Urinary bladder (tissue), 4 donors: ENCODE data around the gene LRCH1. TPM values are rescaled to one million over a fixed set of nuclear protein-coding genes. Genes with fewer than 3 reads are reported as not detected.
A peak's percentile ranks its signal among the peaks of the same experiment; 100 is the strongest.

Source experiments
- DNase-seq: peaks from one replicate; pipeline ENCODE4 v3.0.0-alpha.2; 2015; ENCODE audit errors: extremely low spot score
- H3K27ac ChIP-seq: one replicate; pipeline ENCODE4 v1.5.1; 2013; ENCODE audit warnings: low read depth, mild to moderate bottlenecking, moderate library complexity
- H3K36me3 ChIP-seq: one replicate; pipeline ENCODE4 v1.6.1; 2013; ENCODE audit warnings: mild to moderate bottlenecking, moderate library complexity; ENCODE audit not compliant: insufficient read depth
- H3K4me1 ChIP-seq: one replicate; pipeline ENCODE4 v1.6.1; 2013; ENCODE audit warnings: mild to moderate bottlenecking, moderate library complexity; ENCODE audit not compliant: insufficient read depth
- H3K4me3 ChIP-seq: one replicate; pipeline ENCODE4 v1.5.1; 2013; ENCODE audit warnings: low read depth, low read length
- WGBS: extraction: QIAGEN DNeasy Blood & Tissue Kit; methylation state at CpG from one replicate; pipeline ENCODE4 v1.1.7; 2013; 5-methylcytosine and 5-hydroxymethylcytosine counted together
- polyA plus RNA-seq: library from polyadenylated mRNA; stranded (reverse); fragments of 200-250 nt; gene quantifications from one replicate; pipeline ENCODE4 v1.2.3, GENCODE V29; 2013
- total RNA-seq: library from RNA; depleted of rRNA; stranded (reverse); fragments of >200 nt; gene quantifications from one replicate; pipeline ENCODE4 v1.2.3, GENCODE V29; 2014
- donor health status: healthy with polysubstance abuse.
- donor health status: healthy.

LRCH1 gene
- total and polyA plus RNA-seq, 2 donors: 17.8 to 34.4 TPM

DNA sequence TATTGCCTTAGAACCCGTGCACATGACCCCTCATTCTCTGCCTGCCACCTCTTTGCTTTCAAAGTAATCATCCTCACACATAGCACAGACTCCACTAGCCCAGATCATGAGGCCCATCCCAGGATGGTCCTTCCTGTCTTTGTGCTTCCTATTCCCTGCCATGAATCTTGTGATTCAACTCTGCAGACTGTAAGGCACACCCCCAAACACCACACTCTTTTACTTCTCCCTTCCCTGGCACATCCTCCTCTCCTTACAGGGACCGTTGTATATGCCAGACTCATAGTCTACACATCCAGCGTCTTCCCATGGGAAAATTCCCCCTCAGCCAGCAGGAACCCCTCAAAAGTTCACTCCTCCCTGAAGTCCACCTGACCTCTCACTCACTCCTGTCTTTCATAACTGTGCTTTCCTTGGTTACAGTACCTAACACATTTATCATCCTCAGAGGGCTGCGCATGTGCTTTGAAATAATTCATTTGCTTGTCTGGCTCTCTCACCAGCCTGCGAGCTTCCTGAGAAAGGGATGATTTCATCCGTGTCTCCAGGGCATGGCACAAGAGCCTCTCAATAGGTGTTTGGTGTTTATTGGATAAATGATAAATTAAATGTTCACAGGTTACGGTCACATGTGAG is 26.8 kb upstream of the LRCH1 start:
- no peak for DNase-seq
- Histone ChIP-seq H3K4me1 (no peaks in the 10 kb centered on the region), H3K4me3 (no peak overlapping the region), H3K36me3 (no peaks in the 10 kb centered on the region), H3K27ac (no peak overlapping the region)
- WGBS: 75% methylated on average over 7 of the region's 7 CpGs

DNA sequence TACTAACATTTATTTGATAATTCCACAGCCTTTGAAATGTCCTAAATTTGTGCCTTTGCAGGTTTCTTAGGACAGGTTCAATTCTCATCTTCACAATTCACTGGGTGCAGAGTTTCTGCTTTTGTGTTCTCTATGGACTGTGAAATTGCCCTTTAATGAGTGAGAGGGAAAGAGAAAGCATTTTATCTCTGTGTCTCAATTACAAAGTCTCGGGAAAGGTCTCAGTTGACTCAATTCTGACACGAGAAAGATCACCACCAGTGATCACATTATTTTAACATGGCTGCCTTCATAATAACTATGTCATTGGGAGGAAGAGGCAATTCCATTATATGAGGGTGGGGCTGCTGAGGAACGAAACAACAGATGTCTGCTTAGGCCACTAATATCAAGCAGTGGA is 26.2 kb upstream of the LRCH1 start:
- Histone ChIP-seq H3K27ac (no peak overlapping the region), H3K4me3 (no peak overlapping the region), H3K4me1 (no peaks in the 10 kb centered on the region), H3K36me3 (no peaks in the 10 kb centered on the region)
- WGBS: 72% methylated on average over 3 of the region's 3 CpGs
- no peak for DNase-seq

- H3K27ac ChIP-seq: no peak overlapping the region
- 55% methylated on average over 2 of the region's 2 CpGs for WGBS
- H3K4me1 ChIP-seq: no peaks in the 10 kb centered on the region
- no peak for DNase-seq
- H3K36me3 ChIP-seq: no peaks in the 10 kb centered on the region
- H3K4me3 ChIP-seq: no peak overlapping the region
These were observed 25.7 kb upstream of the LRCH1 start for GRCh38 chr13:46527237-46527636.

DNA sequence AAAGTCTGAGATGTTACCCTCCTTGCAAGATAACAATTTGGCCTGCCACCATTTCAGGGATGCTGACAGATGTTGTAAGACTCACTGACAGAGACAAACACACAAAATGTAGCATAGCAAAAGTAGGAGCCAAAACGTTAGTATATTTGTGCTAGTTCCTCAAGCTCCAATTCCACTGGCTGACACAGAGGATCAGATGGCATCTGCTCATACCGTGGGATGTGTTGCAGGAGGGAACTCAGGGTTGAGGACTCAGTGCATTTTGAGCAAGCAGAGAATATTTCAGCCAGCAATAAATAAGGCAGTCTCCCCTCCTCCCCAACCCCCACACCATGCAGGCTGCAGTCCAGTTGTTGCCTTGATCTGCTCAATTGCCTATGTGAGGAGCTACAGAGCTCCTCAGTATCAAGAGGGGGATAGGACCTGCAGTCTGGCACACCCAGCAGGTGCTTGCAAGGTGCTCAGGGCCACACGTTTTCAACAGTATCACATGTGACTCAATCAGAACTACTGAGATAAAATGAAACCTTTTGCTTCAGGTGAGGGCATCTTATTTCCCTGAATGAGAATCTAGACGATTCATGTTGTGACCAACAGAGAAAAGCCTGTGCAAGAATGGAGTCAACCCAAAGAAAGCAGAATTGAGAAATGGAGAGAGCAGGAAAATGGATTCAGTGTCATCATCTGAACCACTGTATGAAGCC is 23.6 kb upstream of the LRCH1 start:
- no peaks in the 10 kb centered on the region for H3K4me1 ChIP-seq
- WGBS: 56% methylated on average over 4 of the region's 4 CpGs
- no peak overlapping the region for H3K4me3 ChIP-seq
- no peaks in the 10 kb centered on the region for H3K36me3 ChIP-seq
- no peak overlapping the region for H3K27ac ChIP-seq
- no peak for DNase-seq

DNA sequence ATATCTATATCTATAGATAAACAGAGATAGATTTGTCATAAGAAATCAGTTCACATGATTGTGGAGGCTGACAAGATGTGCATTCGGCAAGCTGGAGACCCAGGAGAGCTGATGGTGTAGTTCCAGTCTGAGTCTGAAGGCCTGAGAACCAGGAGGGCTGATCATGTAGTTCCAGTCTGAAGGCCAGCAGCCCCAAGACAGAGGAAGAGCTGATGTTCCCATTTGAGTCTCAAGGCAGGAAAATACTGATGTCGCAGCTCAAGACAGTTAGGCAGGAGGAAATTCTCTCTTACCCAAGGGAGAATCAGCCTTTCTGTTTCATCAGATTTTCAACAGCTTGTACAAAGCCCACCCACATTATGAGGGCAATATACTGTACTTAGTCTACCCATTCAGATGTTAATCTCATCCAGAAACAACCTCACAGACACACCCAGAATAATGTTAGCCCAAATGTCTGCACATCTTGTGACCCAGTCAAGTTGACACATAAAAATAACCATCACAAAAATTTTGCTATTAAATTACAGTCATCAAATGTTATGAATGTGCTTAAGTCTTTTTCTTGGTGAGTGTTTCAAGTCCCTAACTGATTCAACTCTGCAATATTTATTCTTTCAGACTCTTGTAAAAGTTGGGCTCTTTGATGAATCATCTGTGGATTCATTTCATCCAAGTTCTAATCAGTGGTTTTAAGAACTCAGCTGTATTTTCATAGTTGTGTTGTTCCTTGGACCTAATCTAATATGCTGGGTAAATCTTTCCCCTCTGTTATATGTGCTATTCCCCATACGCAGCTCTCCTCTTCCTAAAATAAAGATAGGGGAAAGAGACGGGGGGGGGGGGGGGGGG is 22.7 kb upstream of the LRCH1 start:
- Histone ChIP-seq H3K4me3 (no peak overlapping the region), H3K36me3 (no peaks in the 10 kb centered on the region), H3K4me1 (no peaks in the 10 kb centered on the region), H3K27ac (no peak overlapping the region)
- 34% methylated on average over 3 of the region's 4 CpGs for WGBS
- DNase-seq: no peak

DNA sequence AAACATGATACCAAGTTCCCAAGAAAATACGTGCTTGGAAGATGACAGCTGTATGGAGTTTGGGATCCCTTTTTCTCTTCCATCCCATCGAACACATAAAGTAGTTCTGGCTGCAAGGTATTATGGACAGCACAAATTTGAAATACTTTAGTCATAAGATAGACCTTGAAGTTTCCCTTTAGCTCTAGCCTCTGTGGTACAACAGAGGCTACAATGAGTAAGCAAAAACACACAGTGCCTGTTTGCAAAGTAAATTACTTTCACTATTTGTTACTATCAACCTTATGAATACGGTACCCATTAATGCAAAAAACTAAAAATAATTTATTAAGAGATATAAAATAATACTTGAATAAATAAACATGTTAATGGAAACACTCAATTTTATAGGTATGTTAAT is 21.0 kb upstream of the LRCH1 start:
- DNase-seq: no peak
- Histone ChIP-seq H3K27ac (peak overlapping the region; percentile 19), H3K4me3 (no peak overlapping the region), H3K36me3 (no peaks in the 10 kb centered on the region), H3K4me1 (no peaks in the 10 kb centered on the region)
- WGBS: 72% methylated on average over 3 of the region's 3 CpGs

GRCh38 chr13:46535002-46535401 is 18.0 kb upstream of the LRCH1 start:
- no peak overlapping the region for H3K27ac ChIP-seq
- no peak overlapping the region for H3K4me3 ChIP-seq
- H3K4me1 ChIP-seq: no peaks in the 10 kb centered on the region
- no peaks in the 10 kb centered on the region for H3K36me3 ChIP-seq
- no peak for DNase-seq
- 97% methylated on average over 4 of the region's 4 CpGs for WGBS

- H3K27ac ChIP-seq: no peak overlapping the region
- WGBS: 93% methylated on average over 1 of the region's 1 CpG
- H3K4me3 ChIP-seq: no peak overlapping the region
- DNase-seq: no peak
- H3K36me3 ChIP-seq: no peaks in the 10 kb centered on the region
- H3K4me1 ChIP-seq: no peaks in the 10 kb centered on the region
These were observed 17.1 kb upstream of the LRCH1 start for GRCh38 chr13:46535825-46536224.

GRCh38 chr13:46536341-46536740 is 16.6 kb upstream of the LRCH1 start:
- Histone ChIP-seq H3K4me3 (no peak overlapping the region), H3K4me1 (no peaks in the 10 kb centered on the region), H3K27ac (no peak overlapping the region), H3K36me3 (no peaks in the 10 kb centered on the region)
- no peak for DNase-seq
- 90% methylated on average over 2 of the region's 2 CpGs for WGBS

DNA sequence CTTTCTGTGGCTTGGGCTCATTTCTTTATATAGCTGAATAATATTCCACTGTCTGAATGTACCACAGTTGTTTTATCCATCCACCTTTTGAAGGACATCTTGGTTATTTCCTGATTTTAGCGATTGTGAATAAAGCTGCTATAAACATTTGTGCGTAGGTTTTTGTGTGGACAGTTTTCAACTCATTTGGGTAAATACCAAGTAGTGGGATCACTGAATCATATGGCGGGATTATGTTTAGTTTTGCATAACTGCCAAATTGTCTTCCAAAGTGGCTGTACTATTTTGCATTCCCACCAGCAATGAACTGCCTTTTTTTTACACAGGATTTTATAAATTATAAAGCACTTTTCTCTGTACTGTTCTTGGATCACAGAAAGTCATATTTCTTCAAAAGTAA is 13.7 kb upstream of the LRCH1 start:
- DNase-seq: no peak
- Histone ChIP-seq H3K4me1 (no peaks in the 10 kb centered on the region), H3K27ac (no peak overlapping the region), H3K36me3 (no peaks in the 10 kb centered on the region), H3K4me3 (no peak overlapping the region)
- 70% methylated on average over 3 of the region's 3 CpGs for WGBS

- WGBS: 96% methylated on average over 4 of the region's 4 CpGs
These were observed 11.8 kb upstream of the LRCH1 start for GRCh38 chr13:46541210-46541609.

GRCh38 chr13:46542833-46543232 is 10.1 kb upstream of the LRCH1 start:
- Histone ChIP-seq H3K27ac (no peak overlapping the region), H3K36me3 (no peaks in the 10 kb centered on the region), H3K4me3 (no peak overlapping the region), H3K4me1 (no peaks in the 10 kb centered on the region)
- no peak for DNase-seq
- 94% methylated on average over 4 of the region's 4 CpGs for WGBS

More at GRCh38 chr13:46541210-46541609, 11.8 kb upstream of the LRCH1 start:
- Histone ChIP-seq H3K4me3 (no peak overlapping the region), H3K27ac (no peak overlapping the region), H3K4me1 (no peaks in the 10 kb centered on the region), H3K36me3 (no peaks in the 10 kb centered on the region)
- no peak for DNase-seq

DNA sequence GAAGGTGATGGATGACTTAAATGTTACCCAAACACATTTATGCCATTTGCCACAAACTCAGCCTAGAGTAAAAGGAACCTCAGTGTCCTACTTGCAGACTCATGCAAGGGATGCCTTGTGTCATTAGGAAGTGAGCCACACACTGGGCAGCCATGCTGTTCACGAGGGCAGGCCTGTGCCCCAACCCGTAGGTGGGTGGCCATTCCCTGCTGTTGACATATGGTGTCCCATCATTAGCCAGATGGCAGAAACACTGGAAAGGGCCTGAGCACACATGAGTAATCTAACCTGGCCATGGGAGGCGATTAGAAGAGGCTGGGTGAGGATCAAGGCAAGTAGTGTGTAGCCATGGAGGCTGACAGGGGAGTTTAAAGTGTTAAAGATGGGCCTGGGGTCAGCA is 9.7 kb upstream of the LRCH1 start:
- H3K4me3 ChIP-seq: no peak overlapping the region
- no peaks in the 10 kb centered on the region for H3K4me1 ChIP-seq
- H3K36me3 ChIP-seq: no peaks in the 10 kb centered on the region
- H3K27ac ChIP-seq: no peak overlapping the region
- 92% methylated on average over 3 of the region's 3 CpGs for WGBS
- DNase-seq: no peak

- H3K4me1 ChIP-seq: no peaks in the 10 kb centered on the region
- WGBS: 97% methylated on average over 2 of the region's 2 CpGs
- H3K4me3 ChIP-seq: no peak overlapping the region
- no peak overlapping the region for H3K27ac ChIP-seq
- H3K36me3 ChIP-seq: no peaks in the 10 kb centered on the region
- no peak for DNase-seq
These were observed 8.8 kb upstream of the LRCH1 start for GRCh38 chr13:46544208-46544607.
